DMS153 treated with DMSO at 0.1 percent for 48 hours (cell line): ENCODE measurements around the gene STRC.
"Not testable (repeated sequence)": the region's sequence is repeated elsewhere in the genome, so short reads cannot be mapped to it uniquely, and the experiment has no call there.

Source experiments
- DNase-seq: peaks from one replicate; lab custom pipeline; 2025; ENCODE audit not compliant: unreplicated experiment; lab: John Stamatoyannopoulos, UW

The STRC gene

DNA sequence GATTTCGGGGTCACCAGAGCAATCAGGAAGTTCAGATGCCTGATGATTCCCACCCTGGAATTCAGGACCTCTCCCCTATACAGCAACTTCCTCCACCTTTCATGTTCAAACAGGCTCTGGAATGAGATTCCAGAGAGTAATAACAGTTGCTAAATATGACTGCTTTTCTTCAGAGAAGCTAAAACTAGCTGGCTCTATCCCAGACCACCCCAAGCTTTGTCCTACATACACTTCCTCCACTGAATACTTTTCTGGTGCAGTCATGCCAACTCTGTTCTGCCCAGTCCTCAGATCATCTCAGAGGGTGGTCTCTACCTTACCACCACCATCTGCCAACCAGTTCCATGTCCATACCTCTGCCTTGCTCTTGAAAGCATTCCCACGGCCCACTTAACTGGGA lies 52.0 kb downstream of the STRC start:
- not testable (repeated sequence) for DNase-seq

DNA sequence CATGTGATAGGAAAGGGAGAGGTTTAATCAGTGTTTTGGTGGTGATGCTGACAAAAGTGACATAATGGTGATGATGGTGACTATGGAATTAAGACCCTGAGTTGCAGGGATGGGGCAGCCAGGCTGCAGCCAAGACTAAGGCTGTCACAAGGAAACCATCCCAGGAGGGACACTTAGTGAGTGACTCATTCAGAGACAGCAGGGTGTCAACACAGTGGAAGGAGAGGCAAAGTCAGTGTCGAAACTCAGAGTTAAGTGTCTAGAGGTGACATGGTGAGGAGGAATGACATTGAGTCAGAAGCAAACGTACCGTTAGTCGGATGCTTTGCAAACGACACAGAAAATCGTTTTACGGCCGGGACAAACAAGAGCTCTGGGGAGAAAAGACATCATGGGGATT lies 54.8 kb downstream of the STRC start:
- DNase-seq, result not testable (repeated sequence)

DNA sequence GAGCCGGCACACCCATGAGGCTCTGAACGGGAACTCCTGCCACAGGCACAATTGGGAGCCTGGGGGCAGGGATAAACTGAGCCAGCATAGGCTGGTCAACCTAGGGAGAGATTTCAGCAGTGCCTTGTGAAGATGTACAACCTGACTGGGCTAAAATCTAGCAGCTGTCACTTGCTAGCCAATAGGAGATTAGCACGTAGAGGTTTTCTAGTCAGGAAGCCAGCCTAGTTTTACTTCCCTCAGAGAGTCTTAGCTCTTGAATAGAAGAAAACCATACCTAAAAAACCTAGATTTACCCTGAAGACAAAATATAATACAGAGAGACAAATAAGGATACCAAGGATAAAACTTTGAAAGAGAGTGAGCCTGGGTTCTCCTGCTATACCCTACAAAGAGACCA lies 55.8 kb downstream of the STRC start:
- DNase-seq, result not testable (repeated sequence)

DNA sequence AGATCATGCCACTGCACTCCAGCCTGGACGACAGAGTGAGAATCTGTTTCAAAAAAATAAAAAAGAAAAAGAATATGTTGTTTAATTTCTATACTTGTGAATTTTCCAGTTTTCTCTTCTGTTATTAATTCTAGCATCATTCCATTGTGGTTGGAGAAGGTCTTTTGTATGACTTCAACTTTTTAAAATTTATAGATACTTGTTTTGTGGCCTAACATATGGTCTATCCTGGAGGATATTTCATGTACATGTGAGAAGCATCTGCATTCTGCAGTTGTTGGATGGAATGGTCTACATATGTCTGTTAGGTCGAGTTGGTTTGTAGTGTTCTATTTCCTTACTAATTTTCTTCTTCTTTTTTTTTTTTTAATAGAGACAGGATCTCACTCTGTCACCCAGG lies 65.6 kb downstream of the STRC start:
- no peak for DNase-seq

DNA sequence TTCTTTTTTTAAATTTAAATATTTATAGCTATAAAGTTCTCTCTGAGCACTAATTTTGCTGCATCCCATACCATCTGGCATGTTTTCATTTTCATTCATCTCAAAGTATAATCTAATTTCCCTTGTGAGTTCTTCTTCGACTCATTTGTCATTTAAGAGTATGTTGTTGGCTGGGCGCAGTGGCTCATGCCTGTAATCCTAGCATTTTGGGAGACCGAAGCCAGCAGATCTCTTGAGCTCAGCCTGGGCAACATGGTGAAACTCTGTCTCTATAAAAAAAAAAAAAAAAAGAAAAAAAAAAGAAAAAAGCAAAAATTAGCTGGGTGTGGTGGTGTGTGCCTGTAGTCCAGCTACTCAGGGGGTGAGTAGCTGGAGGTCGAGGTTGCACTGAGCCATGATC lies 66.3 kb downstream of the STRC start:
- no peak for DNase-seq

DNA sequence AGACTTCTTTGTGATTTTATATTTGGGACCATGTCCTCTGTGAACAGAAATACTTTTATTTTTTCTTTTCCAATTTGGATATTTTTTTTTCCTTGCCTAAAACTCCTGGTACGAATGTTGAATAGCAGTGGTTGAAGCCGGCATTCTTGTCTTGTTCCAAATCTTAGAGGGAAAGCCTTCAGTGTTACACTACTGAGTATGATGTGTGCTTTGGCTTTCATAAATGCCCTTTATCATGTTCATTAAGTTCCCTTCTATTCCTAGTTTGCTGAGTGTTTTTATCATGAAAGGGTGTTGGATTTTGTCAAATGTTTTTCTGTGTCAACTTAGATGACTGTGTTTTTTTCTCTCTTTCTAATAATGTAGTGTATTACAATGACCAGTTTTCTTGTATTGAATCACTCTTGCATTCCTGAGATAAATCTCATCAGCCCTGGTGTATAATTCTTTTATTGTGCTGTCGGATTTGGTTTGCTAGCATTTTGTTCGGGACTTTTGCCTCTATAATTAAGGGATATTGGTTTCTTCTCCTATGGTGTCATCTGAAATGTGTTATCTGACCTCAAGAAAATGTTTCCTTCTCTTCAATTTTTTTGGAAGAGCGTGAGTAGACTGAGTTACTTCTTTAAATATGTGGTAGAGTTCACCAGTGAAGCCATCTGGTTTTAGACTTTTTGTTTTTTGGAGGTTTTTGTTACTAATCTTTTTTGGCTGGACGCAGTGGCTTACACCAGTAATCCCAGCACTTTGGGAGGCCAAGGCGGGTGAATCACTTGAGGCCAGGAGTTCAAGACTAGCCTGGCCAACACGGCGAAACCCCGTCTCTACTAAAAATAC lies 67.9 kb downstream of the STRC start:
- DNase-seq, result no peak
